Upper lobe of left lung (tissue), 4 donors: Measurements from ENCODE around the gene SLC36A2.
A peak's percentile ranks its signal among the peaks of the same experiment; 100 is the strongest.

Experiments used
- EP300 ChIP-seq, 4 donors: sonication (generic); formaldehyde crosslinking; IDR thresholded peaks; one replicate each; pipeline ENCODE4 v1.5.1; 2017; ENCODE audit warnings: antibody characterized with exemption in 4 of 4, control low read depth in 2 of 4
- POLR2A ChIP-seq, 4 donors: fragments of 450-650 bp; IDR thresholded peaks; one replicate each; pipeline ENCODE4 v1.5.1; 2016 to 2017; ENCODE audit warnings: antibody characterized with exemption in 4 of 4, mild to moderate bottlenecking in 2 of 4
- POLR2AphosphoS5 ChIP-seq, 2 donors: sonication (generic); formaldehyde crosslinking; IDR thresholded peaks; one replicate each; pipeline ENCODE4 v1.5.1; 2017; ENCODE audit warnings: antibody characterized with exemption in 2 of 2
- TF ChIP-seq, protein P1 (sequence below), 6 experiments: fragments of 450-650 bp in 4 of 6; fragments of 200-600 bp in 2 of 6; sonication (generic) in 2 of 6; IDR thresholded peaks; one replicate each; pipeline ENCODE4 v1.5.1; 2016 to 2019; ENCODE audit warnings: antibody characterized with exemption in 6 of 6

DNA sequence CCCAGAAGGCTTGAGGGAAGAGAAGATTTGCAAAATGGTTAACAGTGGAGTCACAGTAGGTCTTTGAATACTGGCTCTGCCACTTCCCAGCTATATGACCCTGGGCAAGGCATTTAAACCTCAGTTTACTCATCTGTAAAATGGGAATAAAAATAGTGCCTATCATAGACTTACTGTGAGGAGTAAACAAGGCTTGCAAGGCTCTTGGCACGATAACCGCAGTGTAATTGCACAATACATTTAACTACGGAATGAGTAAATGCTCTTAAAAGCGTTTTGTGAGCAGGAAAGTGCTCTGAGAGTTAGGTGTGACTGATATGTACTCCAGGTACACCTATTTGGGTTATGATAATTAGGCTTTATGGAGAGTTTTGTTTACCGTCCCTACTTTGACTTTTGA, 52.2 kb downstream of the SLC36A2 start:
- TF ChIP-seq, protein P1, sequence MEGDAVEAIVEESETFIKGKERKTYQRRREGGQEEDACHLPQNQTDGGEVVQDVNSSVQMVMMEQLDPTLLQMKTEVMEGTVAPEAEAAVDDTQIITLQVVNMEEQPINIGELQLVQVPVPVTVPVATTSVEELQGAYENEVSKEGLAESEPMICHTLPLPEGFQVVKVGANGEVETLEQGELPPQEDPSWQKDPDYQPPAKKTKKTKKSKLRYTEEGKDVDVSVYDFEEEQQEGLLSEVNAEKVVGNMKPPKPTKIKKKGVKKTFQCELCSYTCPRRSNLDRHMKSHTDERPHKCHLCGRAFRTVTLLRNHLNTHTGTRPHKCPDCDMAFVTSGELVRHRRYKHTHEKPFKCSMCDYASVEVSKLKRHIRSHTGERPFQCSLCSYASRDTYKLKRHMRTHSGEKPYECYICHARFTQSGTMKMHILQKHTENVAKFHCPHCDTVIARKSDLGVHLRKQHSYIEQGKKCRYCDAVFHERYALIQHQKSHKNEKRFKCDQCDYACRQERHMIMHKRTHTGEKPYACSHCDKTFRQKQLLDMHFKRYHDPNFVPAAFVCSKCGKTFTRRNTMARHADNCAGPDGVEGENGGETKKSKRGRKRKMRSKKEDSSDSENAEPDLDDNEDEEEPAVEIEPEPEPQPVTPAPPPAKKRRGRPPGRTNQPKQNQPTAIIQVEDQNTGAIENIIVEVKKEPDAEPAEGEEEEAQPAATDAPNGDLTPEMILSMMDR (IDR thresholded peaks at IDR 0.05) = no peak
- peak in 1 of 4 donors; percentile 8 for TF ChIP-seq POLR2A (IDR thresholded peaks at IDR 0.05)
- TF ChIP-seq POLR2AphosphoS5 (IDR thresholded peaks at IDR 0.05) = no peak
- TF ChIP-seq EP300 (IDR thresholded peaks at IDR 0.05) = peak in 1 of 4 donors; percentile 81
